IMR-90 (cell line): ENCODE data around the gene HIF1A. TPM values are rescaled to one million over a fixed set of nuclear protein-coding genes. Genes with fewer than 3 reads are reported as not detected.
"Not testable (repeated sequence)": the region's sequence is repeated elsewhere in the genome, so short reads cannot be mapped to it uniquely, and the experiment has no call there.

Experiments used
- ATAC-seq: fragments of 200-7000 bp; cut with Tn5 transposase; 2 replicates; pipeline ENCODE4 v1.9.1; 2020; ENCODE audit warnings: low read depth, mild to moderate bottlenecking, moderate library complexity
- BruUV-seq: library from RNA; stranded (reverse); fragments of 400-500 nt; replicated peaks from 2 replicates; lab custom pipeline; 2021; lab: Mats Ljungman, UMichigan
- CTCF ChIA-PET: fragments of 300-600 bp; formaldehyde crosslinking; extraction: SDS; loops from one replicate; lab custom pipeline; 2021; ENCODE audit warnings: antibody characterized with exemption; lab: Yijun Ruan, JAX
- POLR2A ChIA-PET: fragments of 300-600 bp; sonication (Branson Sonifier 250); formaldehyde crosslinking; loops from one replicate; lab custom pipeline; 2022; ENCODE audit warnings: antibody characterized with exemption; ENCODE audit not compliant: unreplicated experiment; lab: Charles Lee
- DNase-seq: peaks from one replicate; pipeline ENCODE4 v3.0.0; 2013
- H2AFZ ChIP-seq: replicated peaks from 2 replicates; pipeline ENCODE3; 2013; ENCODE audit warnings: low read length, mild to moderate bottlenecking; ENCODE audit not compliant: poor library complexity
- H2AK5ac ChIP-seq: 2 replicates; pipeline ENCODE4 v1.6.1; 2013; ENCODE audit warnings: low read depth, low read length, inconsistent platforms
- H2AK9ac ChIP-seq: replicated peaks from 2 replicates; pipeline ENCODE3; 2013; ENCODE audit warnings: mild to moderate bottlenecking, low read depth, low read length, moderate library complexity; ENCODE audit not compliant: poor library complexity
- H2BK120ac ChIP-seq: 2 replicates; pipeline ENCODE4 v1.6.1; 2013; ENCODE audit warnings: low read depth, low read length, inconsistent platforms
- H2BK15ac ChIP-seq: 3 replicates; pipeline ENCODE4 v1.6.1; 2013; ENCODE audit warnings: low read depth, low read length, inconsistent platforms
- H2BK20ac ChIP-seq: 2 replicates; pipeline ENCODE4 v1.6.1; 2013; ENCODE audit warnings: low read depth, mild to moderate bottlenecking, inconsistent platforms, low read length, moderate library complexity
- H2BK5ac ChIP-seq: 2 replicates; pipeline ENCODE4 v1.6.1; 2013; ENCODE audit warnings: mild to moderate bottlenecking, low read depth, low read length, inconsistent platforms; ENCODE audit not compliant: poor library complexity, severe bottlenecking
- H3K14ac ChIP-seq: replicated peaks from 2 replicates; pipeline ENCODE4 v1.6.1; 2013; ENCODE audit warnings: low read depth, low read length, inconsistent platforms
- H3K18ac ChIP-seq: 2 replicates; pipeline ENCODE4 v1.6.1; 2013; ENCODE audit warnings: low read depth, low read length, control low read depth
- H3K23ac ChIP-seq: 2 replicates; pipeline ENCODE4 v1.6.1; 2013; ENCODE audit warnings: low read depth, low read length, inconsistent platforms
- H3K27ac ChIP-seq: 2 replicates; pipeline ENCODE4 v1.5.1; 2013; ENCODE audit warnings: mild to moderate bottlenecking, control low read depth, low read length; ENCODE audit not compliant: insufficient read depth
- H3K27me3 ChIP-seq: 2 replicates; pipeline ENCODE4 v1.6.1; 2013; ENCODE audit warnings: low read length; ENCODE audit not compliant: control insufficient read depth, insufficient read depth
- H3K36me3 ChIP-seq: 2 replicates; pipeline ENCODE4 v1.6.1; 2013; ENCODE audit warnings: low read length, mixed read lengths; ENCODE audit not compliant: control insufficient read depth, insufficient read depth
- H3K4ac ChIP-seq: 2 replicates; pipeline ENCODE4 v1.6.1; 2013; ENCODE audit warnings: low read depth, low read length, inconsistent platforms
- H3K4me1 ChIP-seq: 2 replicates; pipeline ENCODE4 v1.6.1; 2013; ENCODE audit warnings: low read length, mixed read lengths; ENCODE audit not compliant: control insufficient read depth, insufficient read depth
- H3K4me2 ChIP-seq: 2 replicates; pipeline ENCODE4 v1.6.1; 2013; ENCODE audit warnings: low read depth, mild to moderate bottlenecking, control low read depth, low read length, moderate library complexity
- H3K4me3 ChIP-seq: 2 replicates; pipeline ENCODE4 v1.5.1; 2013; ENCODE audit warnings: low read depth, mild to moderate bottlenecking, control low read depth, low read length, moderate library complexity; ENCODE audit not compliant: insufficient read depth
- H3K56ac ChIP-seq: 2 replicates; pipeline ENCODE4 v1.6.1; 2013; ENCODE audit warnings: low read length, inconsistent platforms; ENCODE audit not compliant: insufficient read depth; ENCODE audit errors: extremely low read depth
- H3K79me1 ChIP-seq, 2 experiments: 2 replicates each; pipeline ENCODE4 v1.6.1; 2013; ENCODE audit warnings: low read length in 2 of 2, inconsistent platforms in 1 of 2, low read depth in 1 of 2
- H3K9ac ChIP-seq: 2 replicates; pipeline ENCODE4 v1.6.1; 2013; ENCODE audit warnings: low read depth, low read length, control low read depth
- H3K9me1 ChIP-seq: 2 replicates; pipeline ENCODE4 v1.6.1; 2013; ENCODE audit warnings: low read length, inconsistent platforms; ENCODE audit not compliant: insufficient read depth
- H3K9me3 ChIP-seq: 2 replicates; pipeline ENCODE4 v1.6.1; 2013; ENCODE audit warnings: low read length; ENCODE audit not compliant: control insufficient read depth, insufficient read depth
- H4K20me1 ChIP-seq: 2 replicates; pipeline ENCODE4 v1.6.1; 2013; ENCODE audit warnings: low read length, inconsistent platforms; ENCODE audit not compliant: insufficient read depth
- H4K5ac ChIP-seq: 2 replicates; pipeline ENCODE4 v1.6.1; 2013; ENCODE audit warnings: mild to moderate bottlenecking, low read depth, low read length, control low read depth
- H4K8ac ChIP-seq, 2 experiments: 2 replicates each; pipeline ENCODE4 v1.6.1; 2013; ENCODE audit warnings: low read depth in 2 of 2, low read length in 2 of 2, control low read depth in 1 of 2, inconsistent platforms in 1 of 2
- H4K91ac ChIP-seq: 2 replicates; pipeline ENCODE4 v1.6.1; 2013; ENCODE audit warnings: low read depth, low read length, inconsistent platforms; ENCODE audit not compliant: insufficient read depth
- WGBS, 2 experiments: methylation state at CpG; one replicate each; pipeline versions ENCODE4 v1.1.5 to v1.1.7; 2013; ENCODE audit warnings: missing lambda C conversion rate in 2 of 2; ENCODE audit not compliant: insufficient read length in 1 of 2; ENCODE audit errors: extremely low coverage in 2 of 2; 5-methylcytosine and 5-hydroxymethylcytosine counted together
- dilution Hi-C: fragments of 300-500 bp; cut with HindIII; formaldehyde crosslinking; loops from one replicate; pipeline ENCODE4 v1.14.3; 2018; ENCODE audit warnings: low sequenced_read_pairs; ENCODE audit not compliant: unreplicated experiment
- in situ Hi-C: fragments of 300-500 bp; cut with MboI; formaldehyde crosslinking; loops from 3 replicates; pipeline ENCODE4 v1.14.3; 2019; ENCODE audit warnings: low sequenced_read_pairs, inconsistent platforms, mixed read lengths
- intact Hi-C: fragments of 100-400 bp; cut with micrococcal nuclease; formaldehyde crosslinking; loops from 2 replicates; pipeline ENCODE4 v1.10.0; 2022
- polyA plus RNA-seq, 3 experiments: library from polyadenylated mRNA; depleted of rRNA; stranded (reverse); fragments of >200 nt; gene quantifications; 2 replicates each; pipeline ENCODE4 v1.2.3, GENCODE V29; 2012; ENCODE audit warnings: low replicate concordance in 1 of 3
- total RNA-seq: library from RNA; depleted of rRNA; stranded (reverse); fragments of >200 nt; gene quantifications from 2 replicates; pipeline ENCODE4 v1.2.3, GENCODE V29; 2012

HIF1A gene
- total and polyA plus RNA-seq, 2 of the 4 experiments (the other 2 are of a cell fraction): 128 to 301 TPM

DNA sequence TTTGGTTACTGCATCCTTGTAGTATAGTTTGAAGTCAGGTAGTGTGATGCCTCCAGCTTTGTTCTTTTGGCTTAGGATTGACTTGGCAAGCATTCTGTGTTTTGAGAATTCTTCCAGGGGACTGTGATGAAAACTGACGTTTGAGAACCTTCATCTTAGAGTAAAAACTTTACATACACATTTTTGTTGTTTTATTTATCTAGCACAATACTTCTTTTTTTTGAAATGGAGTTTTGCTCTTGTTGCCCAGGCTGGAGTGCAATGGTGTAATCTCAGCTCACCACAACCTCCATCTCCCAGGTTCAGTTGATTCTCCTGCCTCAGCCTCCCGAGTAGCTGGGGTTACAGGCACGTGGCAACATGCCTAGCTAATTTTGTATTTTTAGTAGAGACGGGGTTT lies 13.4 kb downstream of the HIF1A start:
- ATAC-seq: not testable (repeated sequence)

More for the DNA sequence above, 13.4 kb downstream of the HIF1A start:
- H3K27ac ChIP-seq, H3K9me3 ChIP-seq, in situ Hi-C loops, H3K9me1 ChIP-seq, H2AK5ac ChIP-seq, intact Hi-C loops, H4K8ac ChIP-seq, H2AFZ ChIP-seq, H3K4me1 ChIP-seq, H2BK15ac ChIP-seq, H3K4me2 ChIP-seq, H3K27me3 ChIP-seq, H2AK9ac ChIP-seq, H4K5ac ChIP-seq, H4K91ac ChIP-seq, POLR2A ChIA-PET, H3K4ac ChIP-seq, H3K4me3 ChIP-seq, BruUV-seq, H2BK20ac ChIP-seq, H3K14ac ChIP-seq, H2BK120ac ChIP-seq, H3K23ac ChIP-seq, CTCF ChIA-PET, H3K36me3 ChIP-seq, DNase-seq, H3K56ac ChIP-seq, H3K18ac ChIP-seq, H3K9ac ChIP-seq, H2BK5ac ChIP-seq: not testable (repeated sequence)
- peaks cover 85% of the 10 kb centered on the region for H4K20me1 ChIP-seq
- no CpG with 5 or more reads among the region's 4 CpGs for WGBS, 2 experiments
- H3K79me1 ChIP-seq: peaks cover 0 to 35% of the 10 kb centered on the region in 2 experiments; a peak in 2 of 4 replicates
- dilution Hi-C loops: loop anchor here (25.0 kb wide), 1 partner anchor 246 kb away; no protein-coding TSS in a partner anchor
